ENCODE data around the gene MAP3K15.
"Not testable (repeated sequence)": the region's sequence is repeated elsewhere in the genome, so short reads cannot be mapped to it uniquely, and the experiment has no call there.

The MAP3K15 gene

GRCh38 chrX:19532709-19533108 lies 17.4 kb upstream of the MAP3K15 start:
- DNase-seq (ENCODE audit: low read depth): no peak

GRCh38 chrX:19517965-19518364 lies 2.7 kb upstream of the MAP3K15 start:
- DNase-seq (ENCODE audit: low read depth): no peak

- no peak for DNase-seq (ENCODE audit: low read depth)
Observed at GRCh38 chrX:19515615-19516105, 352 bp upstream of the MAP3K15 start.

- DNase-seq (ENCODE audit: low read depth): no peak
Observed at GRCh38 chrX:19513383-19513782, 1.9 kb downstream of the MAP3K15 start.

- no peak for DNase-seq (ENCODE audit: low read depth)
Observed at GRCh38 chrX:19512961-19513360, 2.3 kb downstream of the MAP3K15 start.

GRCh38 chrX:19512359-19512758 lies 2.9 kb downstream of the MAP3K15 start:
- no peak for DNase-seq (ENCODE audit: low read depth)

- not testable (repeated sequence) for DNase-seq (ENCODE audit: low read depth)
Observed at GRCh38 chrX:19511796-19512195, 3.5 kb downstream of the MAP3K15 start.

GRCh38 chrX:19496711-19497110 lies 18.6 kb downstream of the MAP3K15 start:
- no peak for DNase-seq (ENCODE audit: low read depth)

GRCh38 chrX:19487520-19488200 lies 27.6 kb downstream of the MAP3K15 start:
- DNase-seq (ENCODE audit: low read depth): no peak

GRCh38 chrX:19479458-19479857 lies 35.9 kb downstream of the MAP3K15 start:
- no peak for DNase-seq (ENCODE audit: low read depth)

GRCh38 chrX:19468383-19468782 lies 46.9 kb downstream of the MAP3K15 start:
- not testable (repeated sequence) for DNase-seq (ENCODE audit: low read depth)

GRCh38 chrX:19462879-19463278 lies 52.4 kb downstream of the MAP3K15 start:
- DNase-seq (ENCODE audit: low read depth): no peak

- DNase-seq (ENCODE audit: low read depth): no peak
Observed at GRCh38 chrX:19462231-19462630, 53.1 kb downstream of the MAP3K15 start.

- no peak for DNase-seq (ENCODE audit: low read depth)
Observed at GRCh38 chrX:19457662-19458061, 57.6 kb downstream of the MAP3K15 start.

- DNase-seq (ENCODE audit: low read depth): no peak
Observed at GRCh38 chrX:19448077-19448476, 67.2 kb downstream of the MAP3K15 start.

GRCh38 chrX:19446397-19446796 lies 68.9 kb downstream of the MAP3K15 start:
- DNase-seq (ENCODE audit: low read depth): no peak

- DNase-seq (ENCODE audit: low read depth): not testable (repeated sequence)
Observed at GRCh38 chrX:19445772-19446171, 69.5 kb downstream of the MAP3K15 start.

- DNase-seq (ENCODE audit: low read depth): no peak
Observed at GRCh38 chrX:19443869-19444526, 71.3 kb downstream of the MAP3K15 start.

- DNase-seq (ENCODE audit: low read depth): no peak
Observed at GRCh38 chrX:19440713-19441112, 74.6 kb downstream of the MAP3K15 start.

GRCh38 chrX:19422661-19423060 lies 92.6 kb downstream of the MAP3K15 start:
- not testable (repeated sequence) for DNase-seq (ENCODE audit: low read depth)

- DNase-seq (ENCODE audit: low read depth): no peak
Observed at GRCh38 chrX:19410259-19410658, 105.0 kb downstream of the MAP3K15 start.

- no peak for DNase-seq (ENCODE audit: low read depth)
Observed at GRCh38 chrX:19403696-19404095, 111.6 kb downstream of the MAP3K15 start.

- no peak for DNase-seq (ENCODE audit: low read depth)
Observed at GRCh38 chrX:19392703-19393102, 122.6 kb downstream of the MAP3K15 start.

GRCh38 chrX:19392078-19392477 lies 123.2 kb downstream of the MAP3K15 start:
- DNase-seq (ENCODE audit: low read depth): no peak

Data from stimulated activated CD4-positive, alpha-beta T cell treated with anti-CD3 and anti-CD28 coated beads, Interleukin-2, amount 100 ng/mL, for 4 hours (primary cell).